AG09319 (cell line): ENCODE measurements around the gene ADD3.
"Not testable (repeated sequence)": the region's sequence is repeated elsewhere in the genome, so short reads cannot be mapped to it uniquely, and the experiment has no call there.

Source experiments
- DNase-seq: peaks from one replicate; pipeline ENCODE4 v3.0.0-alpha.2; 2010; ENCODE audit warnings: low read depth; ENCODE audit errors: extremely low read depth
- TF ChIP-seq, protein P1 (sequence below): IDR thresholded peaks from 2 replicates; pipeline ENCODE4 v1.5.1; 2011; ENCODE audit warnings: low read depth, mild to moderate bottlenecking, inconsistent platforms, low read length, moderate library complexity

The ADD3 gene

DNA sequence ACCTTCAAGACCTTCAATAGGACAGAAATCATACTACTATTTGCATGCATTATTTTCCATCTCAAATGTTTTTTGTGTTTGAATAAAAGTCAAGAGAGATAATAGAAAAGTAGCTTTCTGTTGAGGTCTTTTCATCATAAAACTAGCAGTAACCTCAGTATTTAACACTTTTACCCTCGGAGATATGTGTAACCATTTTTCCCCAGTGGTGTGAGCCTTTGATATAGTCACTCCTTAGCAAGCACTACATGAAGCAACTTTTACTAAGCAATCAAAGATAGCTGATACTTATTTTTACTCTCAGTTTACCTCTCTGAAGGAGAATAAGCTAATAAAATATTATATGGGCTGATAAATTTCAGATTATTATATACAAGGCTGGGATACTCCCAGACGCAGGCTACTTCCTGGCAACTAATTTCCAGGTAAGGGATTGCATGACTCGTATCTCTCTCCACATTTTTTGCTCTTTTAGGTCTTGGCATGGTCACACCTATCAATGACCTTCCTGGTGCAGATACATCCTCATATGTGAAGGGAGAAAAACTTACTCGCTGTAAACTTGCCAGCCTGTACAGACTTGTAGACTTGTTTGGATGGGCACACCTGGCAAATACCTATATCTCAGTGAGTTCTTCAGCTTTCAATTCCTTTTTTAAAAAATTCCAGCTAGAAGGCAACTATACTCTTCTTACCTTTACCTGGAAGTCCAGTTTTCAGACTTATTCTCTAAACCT lies 108.2 kb downstream of the ADD3 start:
- DNase-seq = no peak
- TF ChIP-seq, protein P1, sequence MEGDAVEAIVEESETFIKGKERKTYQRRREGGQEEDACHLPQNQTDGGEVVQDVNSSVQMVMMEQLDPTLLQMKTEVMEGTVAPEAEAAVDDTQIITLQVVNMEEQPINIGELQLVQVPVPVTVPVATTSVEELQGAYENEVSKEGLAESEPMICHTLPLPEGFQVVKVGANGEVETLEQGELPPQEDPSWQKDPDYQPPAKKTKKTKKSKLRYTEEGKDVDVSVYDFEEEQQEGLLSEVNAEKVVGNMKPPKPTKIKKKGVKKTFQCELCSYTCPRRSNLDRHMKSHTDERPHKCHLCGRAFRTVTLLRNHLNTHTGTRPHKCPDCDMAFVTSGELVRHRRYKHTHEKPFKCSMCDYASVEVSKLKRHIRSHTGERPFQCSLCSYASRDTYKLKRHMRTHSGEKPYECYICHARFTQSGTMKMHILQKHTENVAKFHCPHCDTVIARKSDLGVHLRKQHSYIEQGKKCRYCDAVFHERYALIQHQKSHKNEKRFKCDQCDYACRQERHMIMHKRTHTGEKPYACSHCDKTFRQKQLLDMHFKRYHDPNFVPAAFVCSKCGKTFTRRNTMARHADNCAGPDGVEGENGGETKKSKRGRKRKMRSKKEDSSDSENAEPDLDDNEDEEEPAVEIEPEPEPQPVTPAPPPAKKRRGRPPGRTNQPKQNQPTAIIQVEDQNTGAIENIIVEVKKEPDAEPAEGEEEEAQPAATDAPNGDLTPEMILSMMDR = no peak

DNA sequence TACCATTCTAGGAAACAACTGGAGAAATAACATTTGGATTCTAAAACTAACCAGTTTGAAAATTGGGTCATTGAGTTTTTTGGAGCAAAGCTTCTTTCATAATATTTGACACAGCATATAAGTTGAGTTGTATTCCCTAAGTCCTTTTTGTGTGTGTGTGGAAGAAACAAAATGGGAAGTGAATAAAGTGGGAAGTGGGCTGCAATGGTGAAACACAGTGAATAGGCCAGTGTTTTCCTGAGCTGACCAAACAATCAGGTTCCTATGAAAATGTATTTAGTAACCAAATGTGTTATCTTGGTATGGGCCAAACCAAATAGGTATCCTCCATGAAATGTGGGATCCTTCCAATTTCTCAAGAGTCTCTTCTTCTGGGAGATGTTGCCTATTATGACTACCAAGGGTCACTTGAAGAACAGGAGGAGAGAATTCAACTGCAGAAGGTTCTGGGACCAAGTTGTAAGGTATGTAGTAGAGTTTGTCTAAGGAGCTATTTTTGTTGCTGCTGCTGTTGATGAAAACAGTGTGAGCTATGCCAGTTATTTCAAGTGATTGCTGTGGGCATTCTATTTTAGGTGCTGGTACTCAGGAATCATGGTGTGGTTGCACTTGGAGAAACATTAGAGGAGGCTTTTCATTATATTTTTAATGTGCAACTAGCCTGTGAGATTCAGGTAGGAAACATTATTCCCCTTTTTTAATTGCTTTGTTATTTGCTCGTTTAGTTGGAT lies 111.3 kb downstream of the ADD3 start:
- TF ChIP-seq, protein P1 = no peak
- no peak for DNase-seq

- TF ChIP-seq, protein P1 = no peak
- no peak for DNase-seq
These were observed 115.8 kb downstream of the ADD3 start for GRCh38 chr10:110123594-110123993.

- TF ChIP-seq, protein P1 = no peak
- DNase-seq = no peak
These were observed 121.7 kb downstream of the ADD3 start for GRCh38 chr10:110129490-110129889.

DNA sequence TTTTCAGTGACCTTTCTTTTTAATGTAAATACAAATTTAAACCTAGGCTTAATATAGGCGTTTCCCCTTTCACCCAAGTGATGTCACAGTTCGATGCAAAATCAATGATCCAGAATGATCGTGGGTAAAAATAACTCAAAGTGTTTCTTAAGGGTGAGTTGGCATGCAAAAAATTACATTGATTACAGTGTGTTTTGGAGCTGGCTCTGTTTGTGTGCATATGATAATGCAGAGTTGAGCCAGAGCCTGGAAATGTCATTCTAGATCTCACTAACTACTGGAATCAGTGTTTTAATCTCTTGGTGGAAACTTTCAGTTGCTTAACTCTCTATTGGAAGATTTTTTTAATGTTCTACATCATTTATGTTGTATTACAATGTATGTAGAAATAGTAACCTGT lies 127.1 kb downstream of the ADD3 start:
- DNase-seq = no peak
- TF ChIP-seq, protein P1 = no peak

DNA sequence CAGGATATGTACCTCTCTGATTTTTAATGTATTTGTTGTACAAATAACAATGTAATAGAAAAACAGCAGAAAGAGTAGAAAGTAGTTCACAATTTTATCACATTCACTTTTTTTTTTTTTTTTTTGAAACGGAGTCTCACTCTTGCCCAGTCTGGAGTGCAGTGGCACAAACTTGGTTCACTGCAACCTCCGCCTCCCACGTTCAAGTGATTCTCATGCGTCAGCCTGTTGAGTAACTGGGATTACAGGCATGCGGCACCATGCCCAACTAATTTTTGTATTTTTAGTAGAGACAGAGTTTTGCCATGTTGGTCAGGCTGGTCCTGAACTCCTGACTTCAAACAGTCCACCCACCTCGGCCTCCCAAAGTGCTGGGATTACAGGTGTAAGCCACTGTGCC lies 128.1 kb downstream of the ADD3 start:
- DNase-seq = not testable (repeated sequence)

- DNase-seq = peak; percentile 49
- TF ChIP-seq, protein P1 = peak; percentile 64
These were observed 129.4 kb downstream of the ADD3 start for GRCh38 chr10:110137142-110137545.
